Renal cortex interstitium (tissue), 15 donors: ENCODE results near the gene TSC22D4. TPM values are rescaled to one million over a fixed set of nuclear protein-coding genes. Genes with fewer than 3 reads are reported as not detected.
"Not testable (repeated sequence)": the region's sequence is repeated elsewhere in the genome, so short reads cannot be mapped to it uniquely, and the experiment has no call there.

ENCODE experiments used
- DNase-seq, 11 donors: peaks; one replicate each; pipeline ENCODE4 v3.0.0-alpha.2; 2013; ENCODE audit warnings: low read depth in 9 of 11, low spot score in 4 of 11; ENCODE audit errors: extremely low read depth in 1 of 11
- long read RNA-seq, 16 experiments: transcript quantifications; one replicate each; lab custom pipeline, GENCODE V29; 2026
- polyA plus RNA-seq, 3 donors: library from polyadenylated mRNA; unstranded; fragments of 120-200 nt; gene quantifications; one replicate each; pipeline ENCODE4 v1.2.1, GENCODE V29; 2013; ENCODE audit not compliant: insufficient read length in 3 of 3

Gene TSC22D4
- 10 to 100 TPM; 30.9 to 52.8 (median 49.4) TPM for polyA plus RNA-seq
- long read RNA-seq, donor 1, transcript TSC22D4-201 (5 exons, 2,383 nt) = major isoform, 5 of 25 reads
- long read RNA-seq, donor 1, partial matches to known transcripts = 18 of 25 reads
- long read RNA-seq, donor 1, other reads (novel, unspliced or antisense) = 0 of 25 reads
- long read RNA-seq, donor 2, partial matches to known transcripts = 24 of 28 reads
- long read RNA-seq, donor 2, other reads (novel, unspliced or antisense) = 0 of 28 reads
- long read RNA-seq, donor 3, transcript TSC22D4-201 (5 exons, 2,383 nt) = major isoform, 22 of 48 reads
- long read RNA-seq, donor 3, partial matches to known transcripts = 23 of 48 reads
- long read RNA-seq, donor 3, other reads (novel, unspliced or antisense) = 0 of 48 reads
- long read RNA-seq, donor 4, transcript TSC22D4-201 (5 exons, 2,383 nt) = major isoform, 9 of 246 reads
- long read RNA-seq, donor 4, partial matches to known transcripts = 193 of 246 reads
- long read RNA-seq, donor 4, other reads (novel, unspliced or antisense) = 41 of 246 reads
- long read RNA-seq, donor 5 = 0 reads
- long read RNA-seq, donor 6, transcript TSC22D4-201 (5 exons, 2,383 nt) = major isoform, 9 of 30 reads
- long read RNA-seq, donor 6, partial matches to known transcripts = 20 of 30 reads
- long read RNA-seq, donor 6, other reads (novel, unspliced or antisense) = 0 of 30 reads
- long read RNA-seq, donor 7, transcript TSC22D4-201 (5 exons, 2,383 nt) = major isoform, 6 of 386 reads
- long read RNA-seq, donor 7, partial matches to known transcripts = 328 of 386 reads
- long read RNA-seq, donor 7, other reads (novel, unspliced or antisense) = 50 of 386 reads
- long read RNA-seq, donor 8 = 0 reads
- long read RNA-seq, donor 9, transcript TSC22D4-201 (5 exons, 2,383 nt) = major isoform, 12 of 242 reads
- long read RNA-seq, donor 9, partial matches to known transcripts = 197 of 242 reads
- long read RNA-seq, donor 9, other reads (novel, unspliced or antisense) = 28 of 242 reads
- long read RNA-seq, donor 10, transcript TSC22D4-201 (5 exons, 2,383 nt) = major isoform, 8 of 30 reads
- long read RNA-seq, donor 10, partial matches to known transcripts = 20 of 30 reads
- long read RNA-seq, donor 10, other reads (novel, unspliced or antisense) = 0 of 30 reads
- long read RNA-seq, donor 11, transcript TSC22D4-201 (5 exons, 2,383 nt) = major isoform, 11 of 21 reads
- long read RNA-seq, donor 11, partial matches to known transcripts = 9 of 21 reads
- long read RNA-seq, donor 11, other reads (novel, unspliced or antisense) = 0 of 21 reads
- long read RNA-seq, donor 12, transcript TSC22D4-201 (5 exons, 2,383 nt) = major isoform, 7 of 13 reads
- long read RNA-seq, donor 12, partial matches to known transcripts = 6 of 13 reads
- long read RNA-seq, donor 12, other reads (novel, unspliced or antisense) = 0 of 13 reads
- long read RNA-seq, donor 13 = 0 reads
- long read RNA-seq, donor 14, transcript TSC22D4-201 (5 exons, 2,383 nt) = major isoform, 7 of 13 reads
- long read RNA-seq, donor 14, partial matches to known transcripts = 6 of 13 reads
- long read RNA-seq, donor 14, other reads (novel, unspliced or antisense) = 0 of 13 reads
- long read RNA-seq, donor 15, partial matches to known transcripts = 7 of 10 reads
- long read RNA-seq, donor 15, other reads (novel, unspliced or antisense) = 0 of 10 reads
- long read RNA-seq, donor 16, transcript TSC22D4-201 (5 exons, 2,383 nt) = major isoform, 30 of 670 reads
- long read RNA-seq, donor 16, partial matches to known transcripts = 511 of 670 reads
- long read RNA-seq, donor 16, other reads (novel, unspliced or antisense) = 123 of 670 reads

GRCh38 chr7:100478958-100479660, at the start of gene TSC22D4:
TSC22D4 (minus strand) TSS chr7:100479214; CDS start chr7:100478038, 1,176 bp downstream.
- peak; percentile 79 to 92 (median 87) for DNase-seq

GRCh38 chr7:100528108-100528866, 49.3 kb upstream of the TSC22D4 start:
- not testable (repeated sequence) for DNase-seq

GRCh38 chr7:100523192-100523591, 44.2 kb upstream of the TSC22D4 start:
- DNase-seq = not testable (repeated sequence)

DNA sequence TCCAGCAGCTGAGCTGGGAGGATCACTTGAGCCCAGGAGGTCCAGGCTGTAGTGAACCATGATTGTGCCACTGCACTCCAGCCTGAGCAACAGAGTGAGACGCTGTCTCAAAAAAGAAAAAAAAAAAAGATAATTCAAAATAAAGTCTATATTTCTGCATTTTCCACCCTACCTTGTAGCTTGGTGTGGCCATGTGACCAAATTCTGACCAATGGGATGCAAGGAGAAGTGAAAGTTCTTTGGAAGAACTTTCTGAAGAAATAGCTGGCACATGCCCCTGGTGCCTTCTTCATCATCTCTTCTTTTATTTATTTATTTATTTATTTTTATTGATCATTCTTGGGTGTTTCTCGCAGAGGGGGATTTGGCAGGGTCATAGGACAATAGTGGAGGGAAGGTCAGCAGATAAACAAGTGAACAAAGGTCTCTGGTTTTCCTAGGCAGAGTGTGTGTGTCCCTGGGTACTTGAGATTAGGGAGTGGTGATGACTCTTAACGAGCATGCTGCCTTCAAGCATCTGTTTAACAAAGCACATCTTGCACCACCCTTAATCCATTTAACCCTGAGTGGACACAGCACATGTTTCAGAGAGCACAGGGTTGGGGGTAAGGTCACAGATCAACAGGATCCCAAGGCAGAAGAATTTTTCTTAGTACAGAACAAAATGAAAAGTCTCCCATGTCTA, 43.0 kb upstream of the TSC22D4 start:
- not testable (repeated sequence) for DNase-seq

DNA sequence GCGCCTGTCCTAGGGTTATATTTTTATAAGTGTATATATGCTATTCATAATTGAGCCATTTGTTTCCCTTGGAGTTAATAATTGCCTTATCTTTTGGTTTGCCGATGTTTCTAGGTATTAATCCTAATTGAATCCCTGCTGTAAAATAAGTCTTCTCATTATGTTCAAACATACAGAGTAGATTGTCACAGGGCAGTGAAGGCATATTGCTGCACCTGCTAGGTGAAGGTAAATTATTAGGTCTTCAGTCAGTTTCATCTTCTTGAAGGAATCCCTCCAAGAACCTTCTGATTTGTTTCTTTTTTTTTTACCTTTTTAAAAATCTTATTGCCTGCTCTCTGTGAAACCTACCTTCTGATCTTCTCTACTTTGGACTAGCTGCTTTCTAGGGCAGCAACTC, 42.1 kb upstream of the TSC22D4 start:
- DNase-seq = no peak

- DNase-seq = no peak
Measured at GRCh38 chr7:100520138-100520537, 41.1 kb upstream of the TSC22D4 start.

DNA sequence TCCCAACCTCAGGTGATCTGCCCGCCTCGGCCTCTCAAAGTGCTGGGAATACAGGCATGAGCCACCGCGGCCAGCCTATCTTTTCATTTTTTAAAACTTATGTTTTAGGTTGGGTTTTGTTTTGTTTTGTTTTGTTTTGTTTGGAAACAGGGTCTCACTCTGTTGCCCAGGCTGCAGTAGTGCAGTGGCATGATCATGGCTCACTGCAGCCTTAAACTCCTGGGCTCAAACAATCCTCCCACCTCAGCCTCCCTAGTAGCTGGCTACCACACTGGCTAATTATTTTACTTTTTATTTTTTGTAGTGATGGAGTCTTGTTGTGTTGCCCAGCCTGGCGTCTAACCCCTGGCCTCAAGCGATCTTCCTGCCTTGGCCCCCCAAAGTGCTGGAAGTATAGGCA, 40.6 kb upstream of the TSC22D4 start:
- no peak for DNase-seq

GRCh38 chr7:100517305-100517704, 38.3 kb upstream of the TSC22D4 start:
- DNase-seq = no peak

DNA sequence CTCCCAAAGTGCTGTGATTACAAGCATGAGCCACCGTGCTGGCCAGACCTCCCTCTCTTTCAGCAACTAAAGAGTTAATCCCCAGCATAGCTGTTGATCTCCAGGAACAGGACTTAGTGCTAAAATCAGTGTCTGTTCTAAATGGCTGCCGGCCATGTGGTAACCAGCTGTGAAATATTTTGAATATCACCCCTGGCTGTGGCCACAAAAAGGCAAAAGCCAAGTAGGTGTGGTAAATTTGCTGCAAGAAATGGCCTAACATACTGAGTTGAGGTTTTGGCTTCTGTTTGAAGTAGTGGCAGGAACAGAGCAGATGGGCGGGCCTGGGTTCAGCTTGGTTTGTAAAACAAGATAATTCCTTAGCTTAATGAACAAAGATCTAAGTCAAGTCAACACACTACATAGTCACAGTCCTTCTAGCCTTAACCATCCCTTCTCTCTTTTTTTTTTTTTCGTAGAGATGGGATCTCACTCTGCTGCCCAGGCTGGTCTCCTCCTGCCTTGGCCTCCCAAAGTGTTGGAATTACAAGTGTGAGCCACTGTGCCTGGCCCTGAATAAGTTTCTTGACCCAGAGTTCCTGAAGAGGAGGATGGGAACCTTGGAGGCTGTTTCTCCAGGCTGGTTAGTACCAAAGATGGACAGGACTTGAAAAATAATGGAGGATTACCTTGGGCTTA, 37.3 kb upstream of the TSC22D4 start:
- no peak for DNase-seq

DNA sequence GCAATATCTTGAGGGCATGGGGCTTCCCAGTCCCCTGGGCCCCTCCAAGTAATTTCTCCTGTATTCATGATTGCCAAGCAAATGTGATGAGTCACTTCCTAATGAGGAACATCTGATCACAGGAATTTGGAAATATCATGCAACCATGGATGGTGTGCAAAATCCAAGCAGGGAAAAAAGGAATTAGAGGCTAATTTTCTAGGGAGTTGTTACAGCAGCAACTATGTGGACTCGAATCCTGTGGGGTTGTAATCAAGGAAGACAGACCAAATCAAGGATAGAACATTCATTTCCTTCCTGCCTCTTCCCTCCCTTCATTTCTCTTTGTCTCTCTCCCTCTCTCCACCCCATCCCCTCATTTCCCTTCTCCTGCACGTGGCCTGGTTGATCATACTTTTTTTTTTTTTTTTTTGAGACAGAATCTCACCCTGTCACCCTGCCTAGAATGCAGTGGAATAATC, 36.1 kb upstream of the TSC22D4 start:
- DNase-seq = no peak

DNA sequence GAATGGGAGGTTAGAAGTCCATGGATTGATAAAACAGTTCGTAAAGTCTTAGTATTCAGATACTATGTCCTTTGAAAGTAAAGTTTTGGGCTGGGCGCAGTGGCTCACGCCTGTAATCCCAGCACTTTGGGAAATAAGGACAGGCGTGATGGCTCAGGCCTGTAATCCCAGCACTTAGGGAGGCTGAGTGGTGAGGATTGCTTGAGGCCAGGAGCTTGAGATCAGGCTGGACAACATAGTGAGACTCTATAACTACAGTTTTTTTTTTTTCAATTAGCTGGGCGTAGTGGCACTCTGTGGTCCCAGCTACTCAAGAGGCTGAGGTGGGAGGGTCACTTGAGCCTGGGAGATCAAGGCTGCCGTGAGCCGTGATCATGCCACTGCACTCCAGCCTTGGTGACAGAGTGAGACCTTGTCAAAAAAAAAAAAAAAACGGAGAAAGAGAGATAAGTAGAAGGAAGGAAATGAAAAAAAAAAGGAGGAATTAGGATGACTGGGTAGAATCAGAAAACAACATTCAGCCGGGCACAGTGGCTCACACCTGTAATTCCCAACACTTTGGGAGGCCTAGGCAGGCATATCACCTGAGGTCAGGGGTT, 34.3 kb upstream of the TSC22D4 start:
- no peak for DNase-seq

GRCh38 chr7:100510437-100511239, 31.6 kb upstream of the TSC22D4 start:
- no peak for DNase-seq

DNA sequence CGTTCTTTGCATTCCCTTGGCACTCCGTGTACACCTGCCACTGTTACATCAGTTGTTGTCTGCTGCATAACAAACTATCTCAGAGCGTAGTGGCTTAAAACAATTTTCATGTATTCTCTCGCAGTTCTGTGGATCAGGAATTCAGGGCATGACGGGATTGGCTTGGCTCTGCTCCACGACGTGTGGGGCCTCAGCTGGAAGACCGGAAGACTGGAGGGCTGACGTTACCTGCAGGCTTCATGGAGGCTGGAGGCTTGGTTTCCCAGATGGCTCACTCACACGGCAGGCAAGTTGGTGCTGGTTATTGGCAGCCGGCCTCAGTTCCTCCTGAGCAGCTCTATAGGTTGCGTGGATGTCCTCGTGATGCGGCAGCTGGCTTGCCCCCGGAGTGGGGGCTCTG, 30.2 kb upstream of the TSC22D4 start:
- no peak for DNase-seq

DNA sequence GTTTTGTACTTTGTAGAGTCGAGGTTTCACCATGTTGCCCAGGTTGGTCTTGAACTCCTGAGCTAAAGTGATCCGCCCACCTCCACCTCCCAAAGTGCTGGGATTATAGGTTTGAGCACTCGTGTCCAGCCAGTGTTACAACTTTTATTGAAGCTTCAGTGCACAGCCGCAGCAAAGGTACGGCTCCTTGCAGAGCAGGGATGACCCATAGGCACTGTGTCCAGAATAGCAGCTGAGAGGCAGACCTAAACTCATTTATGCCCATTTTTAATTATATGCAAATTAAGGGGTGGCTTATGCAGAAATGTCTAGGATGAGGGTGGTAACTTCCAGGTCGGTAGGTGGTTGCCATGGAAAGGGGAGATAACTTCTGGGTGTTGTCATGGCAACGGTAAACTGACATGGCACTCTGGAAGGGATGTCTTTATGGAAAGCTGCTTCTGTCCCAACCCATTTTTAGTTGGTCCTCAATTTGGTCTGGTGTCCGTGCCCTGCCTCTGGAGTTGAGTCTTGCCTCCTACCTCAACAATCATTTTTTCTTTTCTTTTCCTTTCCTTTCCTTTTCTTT, 27.4 kb upstream of the TSC22D4 start:
- DNase-seq = no peak
